Measurements from ENCODE around the gene EPOP. TPM values are rescaled to one million over a fixed set of nuclear protein-coding genes. Genes with fewer than 3 reads are reported as not detected.

Gene EPOP
- total RNA-seq, 1 donor from 2014 or later, result 2.1 TPM

DNA sequence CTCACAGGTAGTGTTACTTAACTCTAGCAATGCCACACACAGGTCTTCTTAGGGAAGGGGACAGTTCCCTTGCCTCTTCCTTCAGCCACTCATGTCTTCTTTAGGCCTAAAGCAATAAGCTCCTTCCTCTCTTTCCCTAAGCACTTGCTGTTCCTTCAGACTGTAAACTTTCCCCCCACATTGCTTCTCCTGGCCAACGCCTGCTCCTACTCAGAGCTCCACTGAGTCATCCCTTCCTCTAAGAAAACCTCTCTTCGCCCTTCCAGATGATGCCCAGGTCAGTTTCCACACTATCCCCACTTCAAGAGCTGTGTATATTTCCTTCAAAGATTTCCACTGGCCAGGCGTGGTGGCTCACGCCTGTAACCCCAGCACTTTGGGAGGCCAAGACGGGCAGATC, 12.5 kb upstream of the EPOP start:
- intact Hi-C loops (cut with DNase I), result no loop called here
- H3K4me1 ChIP-seq, result no peaks in the 10 kb centered on the region
- no peak overlapping the region for H3K27ac ChIP-seq
- H3K9me3 ChIP-seq, result no peaks in the 10 kb centered on the region
- DNase-seq (ENCODE audit: low spot score in 2 of 2), result no peak
- no peaks in the 10 kb centered on the region for H3K27me3 ChIP-seq
- no peak overlapping the region for H3K4me3 ChIP-seq
- no peaks in the 10 kb centered on the region for H3K36me3 ChIP-seq
- no peak for TF ChIP-seq CTCF (IDR thresholded peaks at IDR 0.05)

GRCh38 chr17:38685491-38685890, 10.7 kb upstream of the EPOP start:
- H3K27me3 ChIP-seq, result no peaks in the 10 kb centered on the region
- no peak overlapping the region for H3K27ac ChIP-seq
- intact Hi-C loops (cut with DNase I), result no loop called here
- H3K4me1 ChIP-seq, result no peaks in the 10 kb centered on the region
- DNase-seq (ENCODE audit: low spot score in 2 of 2), result no peak
- no peaks in the 10 kb centered on the region for H3K9me3 ChIP-seq
- H3K4me3 ChIP-seq, result no peak overlapping the region
- TF ChIP-seq CTCF (IDR thresholded peaks at IDR 0.05), result no peak
- no peaks in the 10 kb centered on the region for H3K36me3 ChIP-seq

- Histone ChIP-seq H3K4me1 (no peaks in the 10 kb centered on the region), H3K27ac (no peak overlapping the region), H3K36me3 (no peaks in the 10 kb centered on the region), H3K9me3 (no peaks in the 10 kb centered on the region), H3K27me3 (no peaks in the 10 kb centered on the region), H3K4me3 (no peak overlapping the region)
- intact Hi-C loops (cut with DNase I), result no loop called here
- TF ChIP-seq CTCF (IDR thresholded peaks at IDR 0.05), result no peak
- no peak for DNase-seq (ENCODE audit: low spot score in 2 of 2)
Measured at GRCh38 chr17:38681096-38681495, 6.3 kb upstream of the EPOP start.

- no peak for DNase-seq (ENCODE audit: low spot score in 2 of 2)
Measured at GRCh38 chr17:38677819-38678218, 3.1 kb upstream of the EPOP start.

GRCh38 chr17:38676706-38677504, 2.1 kb upstream of the EPOP start:
- peak; percentile 46 to 90 for DNase-seq (ENCODE audit: low spot score in 2 of 2)
- H3K9me3 ChIP-seq, result no peaks in the 10 kb centered on the region
- H3K27ac ChIP-seq, result no peak overlapping the region
- H3K27me3 ChIP-seq, result peaks cover 20% of the 10 kb centered on the region
- peaks cover 10 to 18% of the 10 kb centered on the region in 2 donors for H3K4me1 ChIP-seq
- H3K36me3 ChIP-seq, result no peaks in the 10 kb centered on the region
- peak; percentile 87 to 95 (median 88) for TF ChIP-seq CTCF (IDR thresholded peaks at IDR 0.05)
- intact Hi-C loops (cut with DNase I), result loop anchor here (5.0 kb wide), 2 partner anchors 55 to 70 kb away; partner anchors contain the start of genes CISD3 and PCGF2
- no peak overlapping the region for H3K4me3 ChIP-seq

More at GRCh38 chr17:38677819-38678218, 3.1 kb upstream of the EPOP start:
- peaks cover 10 to 18% of the 10 kb centered on the region in 2 donors for H3K4me1 ChIP-seq
- H3K4me3 ChIP-seq, result no peak overlapping the region
- H3K27ac ChIP-seq, result no peak overlapping the region
- no peak for TF ChIP-seq CTCF (IDR thresholded peaks at IDR 0.05)
- intact Hi-C loops (cut with DNase I), result loop anchor here (5.0 kb wide), 2 partner anchors 54 to 69 kb away; partner anchors contain the start of genes CISD3 and PCGF2
- H3K9me3 ChIP-seq, result no peaks in the 10 kb centered on the region
- peaks cover 16% of the 10 kb centered on the region for H3K27me3 ChIP-seq
- no peaks in the 10 kb centered on the region for H3K36me3 ChIP-seq

Data from ascending aorta (tissue), 2 donors.